ENCODE measurements around the gene SDK2.

GRCh38 chr17:73524941-73525679 lies 119.1 kb downstream of the SDK2 start:
- TF ChIP-seq, protein P1, sequence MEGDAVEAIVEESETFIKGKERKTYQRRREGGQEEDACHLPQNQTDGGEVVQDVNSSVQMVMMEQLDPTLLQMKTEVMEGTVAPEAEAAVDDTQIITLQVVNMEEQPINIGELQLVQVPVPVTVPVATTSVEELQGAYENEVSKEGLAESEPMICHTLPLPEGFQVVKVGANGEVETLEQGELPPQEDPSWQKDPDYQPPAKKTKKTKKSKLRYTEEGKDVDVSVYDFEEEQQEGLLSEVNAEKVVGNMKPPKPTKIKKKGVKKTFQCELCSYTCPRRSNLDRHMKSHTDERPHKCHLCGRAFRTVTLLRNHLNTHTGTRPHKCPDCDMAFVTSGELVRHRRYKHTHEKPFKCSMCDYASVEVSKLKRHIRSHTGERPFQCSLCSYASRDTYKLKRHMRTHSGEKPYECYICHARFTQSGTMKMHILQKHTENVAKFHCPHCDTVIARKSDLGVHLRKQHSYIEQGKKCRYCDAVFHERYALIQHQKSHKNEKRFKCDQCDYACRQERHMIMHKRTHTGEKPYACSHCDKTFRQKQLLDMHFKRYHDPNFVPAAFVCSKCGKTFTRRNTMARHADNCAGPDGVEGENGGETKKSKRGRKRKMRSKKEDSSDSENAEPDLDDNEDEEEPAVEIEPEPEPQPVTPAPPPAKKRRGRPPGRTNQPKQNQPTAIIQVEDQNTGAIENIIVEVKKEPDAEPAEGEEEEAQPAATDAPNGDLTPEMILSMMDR (IDR thresholded peaks at IDR 0.05): no peak
- no peak for TF ChIP-seq POLR2A (IDR thresholded peaks at IDR 0.05)
